Heart right ventricle (tissue), 16 donors: Measurements from ENCODE around the gene PODXL. TPM values are rescaled to one million over a fixed set of nuclear protein-coding genes. Genes with fewer than 3 reads are reported as not detected.
A peak's percentile ranks its signal among the peaks of the same experiment; 100 is the strongest.

Experiments used
- ATAC-seq, 8 donors: fragments of 200-7000 bp; cut with Tn5 transposase; one replicate each; pipeline ENCODE4 v1.9.1; 2020; ENCODE audit warnings: mild to moderate bottlenecking in 8 of 8, moderate library complexity in 8 of 8, moderate number of reproducible peaks in 1 of 8
- DNase-seq, 2 donors: peaks; one replicate each; pipeline ENCODE4 v3.0.0-alpha.2; 2020
- H3K27ac ChIP-seq, 10 donors: fragments of 200-600 bp; sonication (generic) in 2 of 10; one replicate each; pipeline versions ENCODE4 v1.5.0 to v1.8.0; 2020 to 2022; ENCODE audit warnings: mild to moderate bottlenecking in 3 of 10
- H3K27me3 ChIP-seq, 7 donors: fragments of 200-600 bp; one replicate each; pipeline ENCODE4 v1.8.0; 2021 to 2022; ENCODE audit warnings: mild to moderate bottlenecking in 2 of 7
- H3K36me3 ChIP-seq, 9 donors: fragments of 200-600 bp; sonication (generic) in 1 of 9; one replicate each; pipeline versions ENCODE4 v1.5.0 to v1.8.0; 2020 to 2022; ENCODE audit warnings: mild to moderate bottlenecking in 2 of 9
- H3K4me1 ChIP-seq, 9 donors: fragments of 200-600 bp; sonication (generic) in 1 of 9; one replicate each; pipeline versions ENCODE4 v1.5.0 to v1.8.0; 2020 to 2022; ENCODE audit warnings: mild to moderate bottlenecking in 4 of 9
- H3K4me3 ChIP-seq, 10 donors: fragments of 200-600 bp; sonication (generic) in 2 of 10; one replicate each; pipeline versions ENCODE4 v1.5.0 to v1.8.0; 2020 to 2022; ENCODE audit warnings: mild to moderate bottlenecking in 7 of 10, moderate library complexity in 2 of 10
- H3K9me3 ChIP-seq, 11 donors: fragments of 200-600 bp in 10 of 11; sonication (generic) in 2 of 11; one replicate each; pipeline versions ENCODE4 v1.5.0 to v1.8.0; 2013 to 2022; ENCODE audit warnings: mild to moderate bottlenecking in 2 of 11, control low read depth in 1 of 11, moderate library complexity in 1 of 11
- CTCF ChIP-seq, 9 donors: fragments of 200-600 bp; sonication (generic) in 2 of 9; IDR thresholded peaks; one replicate each; pipeline versions ENCODE4 v1.5.0 to v1.8.0; 2021 to 2022; ENCODE audit warnings: antibody characterized with exemption in 9 of 9, mild to moderate bottlenecking in 5 of 9, moderate library complexity in 1 of 9
- WGBS, 2 donors: extraction: QIAGEN DNeasy Blood & Tissue Kit; methylation state at CpG; one replicate each; pipeline ENCODE4 v1.1.7; 2013; ENCODE audit warnings: inconsistent platforms in 1 of 2; 5-methylcytosine and 5-hydroxymethylcytosine counted together
- intact Hi-C, 10 donors: fragments of 100-400 bp; cut with DNase I; formaldehyde crosslinking; loops; one replicate each; pipeline versions ENCODE4 v1.11.1 to v1.14.2; 2022
- polyA plus RNA-seq, 2 donors: library from polyadenylated mRNA; stranded (reverse); fragments of 200-250 nt; gene quantifications; one replicate each; pipeline ENCODE4 v1.2.3, GENCODE V29; 2013
- total RNA-seq, 10 donors: library from RNA; stranded (reverse); fragmentation: NEBNext Ultra II Directional in 3 of 10; extraction: Animal tissue kit (Norgen Biotek cat#: 25700) in 3 of 10; gene quantifications; one replicate each; pipeline versions ENCODE4 v1.2.1 to v1.2.4, GENCODE V29; 2021 to 2023
- donor health status: Arrhythmogenic right ventricular cardiomyopathy.
- donor health status: ischemic (EF 13 %, LVEDD 7.1; RV severe dilation, severe dysfunction).
- donor health status: healthy with polysubstance abuse.
- donor health status: DM: no; HTN: yes; CAD: no.
- donor health status: DM: no; HTN: no; CAD: no.
- donor health status: ischemic (EF 25% LVEDD 6.9; RV normal size, moderate dysfunction).
- donor health status: ischemic (EF 25% LVEDD 5.7; RV mildly dilated, moderate dysfunction).
- donor health status: healthy.
- donor health status: DM: yes; HTN: yes; CAD: no.
- donor health status: Ischemic cardiomyopathy.
- donor health status: ischemic (EF 35%, LVEDD 5.7; RV mildly dilated, moderate dysfunction).
- donor health status: nonischemic (EF 11% LVEDD 7.7; RV severe dilation, severe dysfunction).
- donor health status: DM: yes; HTN: yes; CAD: no.
- donor health status: PGD.
- donor health status: ischemic (EF 29% LVEDD 5.4; RV normal size, mild dysfunction).
- donor health status: nonischemic (EF 23%, LVEDD 6.1; RV moderate dilation, normal function).

Gene PODXL
- total and polyA plus RNA-seq, 12 donors, result 34.4 to 162 (median 65.2) TPM

GRCh38 chr7:131544449-131545301, 11.8 kb downstream of the PODXL start:
- Histone ChIP-seq H3K4me3 (peak overlapping the region in 2 of 10 donors; percentile 4 to 13), H3K4me1 (peaks cover 12 to 97% (median 54%) of the 10 kb centered on the region in 9 donors)

GRCh38 chr7:131544021-131544420, 12.4 kb downstream of the PODXL start:
- Histone ChIP-seq H3K27ac (peak overlapping the region in 9 of 10 donors; percentile 16 to 92 (median 69)), H3K9me3 (no peaks in the 10 kb centered on the region), H3K4me3 (peak overlapping the region in 1 of 10 donors; percentile 13), H3K27me3 (no peaks in the 10 kb centered on the region), H3K36me3 (peaks cover 0 to 18% (median 0%) of the 10 kb centered on the region in 9 donors), H3K4me1 (peaks cover 12 to 97% (median 60%) of the 10 kb centered on the region in 9 donors)
- DNase-seq, result no peak
- 86 to 92% methylated on average over 3 of the region's 3 CpGs for WGBS, 2 donors
- intact Hi-C loops, result loop anchor here in 7 of 10 donors (2.0 to 10.0 kb wide), 4 partner anchors 37 to 111 kb away; no protein-coding TSS in a partner anchor
- no peak for TF ChIP-seq CTCF (IDR thresholded peaks at IDR 0.05)
- ATAC-seq, result no peak

More at GRCh38 chr7:131544449-131545301, 11.8 kb downstream of the PODXL start:
- peak in 7 of 9 donors; percentile 30 to 63 (median 52) for TF ChIP-seq CTCF (IDR thresholded peaks at IDR 0.05)
- Histone ChIP-seq H3K27me3 (no peaks in the 10 kb centered on the region), H3K9me3 (no peaks in the 10 kb centered on the region), H3K36me3 (peaks cover 0 to 20% (median 0%) of the 10 kb centered on the region in 9 donors), H3K27ac (peak overlapping the region; percentile 1 to 92 (median 68))
- ATAC-seq (peak in 4 of 8 donors; percentile 4 to 30 (median 16)), DNase-seq (no peak)
- 56 to 62% methylated on average over 16 of the region's 16 CpGs for WGBS, 2 donors
- intact Hi-C loops, result loop anchor here in 9 of 10 donors (2.0 to 10.0 kb wide), 5 partner anchors 37 to 110 kb away; no protein-coding TSS in a partner anchor

GRCh38 chr7:131543298-131543697, 13.1 kb downstream of the PODXL start:
- Histone ChIP-seq H3K4me1 (peaks cover 18 to 97% (median 67%) of the 10 kb centered on the region in 9 donors), H3K4me3 (no peak overlapping the region), H3K27me3 (no peaks in the 10 kb centered on the region), H3K27ac (peak overlapping the region in 8 of 10 donors; percentile 63 to 92 (median 82)), H3K9me3 (no peaks in the 10 kb centered on the region), H3K36me3 (peaks cover 0 to 14% (median 0%) of the 10 kb centered on the region in 9 donors)
- intact Hi-C loops, result loop anchor here in 6 of 10 donors (5.0 to 10.0 kb wide), 3 partner anchors 36 to 112 kb away; no protein-coding TSS in a partner anchor
- ATAC-seq, result no peak
- no peak for DNase-seq
- WGBS, 2 donors, result 86 to 88% methylated on average over 5 of the region's 5 CpGs
- no peak for TF ChIP-seq CTCF (IDR thresholded peaks at IDR 0.05)

GRCh38 chr7:131540491-131541162, 15.8 kb downstream of the PODXL start:
- peak in 8 of 9 donors; percentile 20 to 52 (median 38) for TF ChIP-seq CTCF (IDR thresholded peaks at IDR 0.05)
- peak in 6 of 8 donors; percentile 4 to 45 (median 20) for ATAC-seq

More at GRCh38 chr7:131540491-131541162, 15.8 kb downstream of the PODXL start:
- Histone ChIP-seq H3K27ac (peak overlapping the region; percentile 55 to 92 (median 78)), H3K4me1 (peaks cover 36 to 100% (median 83%) of the 10 kb centered on the region in 9 donors), H3K27me3 (no peaks in the 10 kb centered on the region), H3K9me3 (no peaks in the 10 kb centered on the region), H3K36me3 (peaks cover 0 to 11% (median 0%) of the 10 kb centered on the region in 9 donors), H3K4me3 (peak overlapping the region in 2 of 10 donors; percentile 6 to 22)
- peak in 1 of 2 donors; percentile 62 for DNase-seq
- intact Hi-C loops, result loop anchor here in 7 of 10 donors (2.0 to 10.0 kb wide), 4 partner anchors 28 to 114 kb away; no protein-coding TSS in a partner anchor
- WGBS, 2 donors, result 35 to 37% methylated on average over 18 of the region's 18 CpGs
